CD4-positive, CD25-positive, alpha-beta regulatory T cell (primary cell): Measurements from ENCODE around the gene CLRN1. TPM values are rescaled to one million over a fixed set of nuclear protein-coding genes. Genes with fewer than 3 reads are reported as not detected.
"Not testable (repeated sequence)": the region's sequence is repeated elsewhere in the genome, so short reads cannot be mapped to it uniquely, and the experiment has no call there.

Experiments used
- ATAC-seq, 2 donors: fragments of 150-1000 bp; cut with Tn5 transposase; one replicate each; pipeline ENCODE4 v1.10.0; 2021; ENCODE audit warnings: low read depth in 2 of 2, moderate number of reproducible peaks in 2 of 2, moderate library complexity in 1 of 2
- DNase-seq, 3 donors: peaks; one replicate each; pipeline versions ENCODE4 v3.0.0 to v3.0.0-alpha.2; 2012 to 2022; ENCODE audit warnings: mixed read lengths in 1 of 3
- H3K27ac ChIP-seq: one replicate; pipeline ENCODE4 v1.7.0; 2013; ENCODE audit warnings: mild to moderate bottlenecking, low read length; ENCODE audit not compliant: insufficient read depth, poor library complexity, severe bottlenecking
- H3K27me3 ChIP-seq: one replicate; pipeline ENCODE4 v1.7.0; 2013; ENCODE audit warnings: low read length; ENCODE audit not compliant: control insufficient read depth, insufficient read depth
- H3K36me3 ChIP-seq: one replicate; pipeline ENCODE4 v1.7.0; 2013; ENCODE audit warnings: mild to moderate bottlenecking, low read length, moderate library complexity; ENCODE audit not compliant: control insufficient read depth, insufficient read depth
- H3K4me1 ChIP-seq: 2 replicates; pipeline ENCODE4 v1.7.0; 2013; ENCODE audit warnings: mild to moderate bottlenecking, low read length; ENCODE audit not compliant: insufficient read depth, control insufficient read depth, poor library complexity, severe bottlenecking
- H3K4me3 ChIP-seq: one replicate; pipeline ENCODE4 v1.7.0; 2013; ENCODE audit warnings: low read depth, mild to moderate bottlenecking, low read length, moderate library complexity
- H3K9me3 ChIP-seq, 2 experiments: 1 replicate in 1 of 2; 2 replicates in 1 of 2; pipeline ENCODE4 v1.7.0; 2013; ENCODE audit warnings: low read length in 2 of 2, mild to moderate bottlenecking in 1 of 2, moderate library complexity in 1 of 2; ENCODE audit not compliant: control insufficient read depth in 2 of 2
- H3K27ac Mint-ChIP-seq, 3 donors: one replicate each; pipeline ENCODE4 v1.8.0; 2020 to 2022; ENCODE audit warnings: mild to moderate bottlenecking in 3 of 3, mixed read lengths in 3 of 3, moderate library complexity in 2 of 3
- H3K27me3 Mint-ChIP-seq: one replicate; pipeline ENCODE4 v1.8.0; 2022; ENCODE audit warnings: mild to moderate bottlenecking, mixed read lengths
- H3K36me3 Mint-ChIP-seq: one replicate; pipeline ENCODE4 v1.8.0; 2020; ENCODE audit warnings: mixed read lengths
- H3K4me1 Mint-ChIP-seq, 4 donors: one replicate each; pipeline ENCODE4 v1.8.0; 2020 to 2022; ENCODE audit warnings: mixed read lengths in 4 of 4, mild to moderate bottlenecking in 1 of 4
- H3K4me3 Mint-ChIP-seq, 4 donors: one replicate each; pipeline ENCODE4 v1.8.0; 2020 to 2022; ENCODE audit warnings: mild to moderate bottlenecking in 4 of 4, mixed read lengths in 4 of 4, moderate library complexity in 3 of 4
- H3K9me3 Mint-ChIP-seq, 7 donors: one replicate each; pipeline ENCODE4 v1.8.0; 2020 to 2022; ENCODE audit warnings: mixed read lengths in 7 of 7, mild to moderate bottlenecking in 3 of 7, moderate library complexity in 2 of 7
- polyA plus RNA-seq, 4 donors: library from polyadenylated mRNA; unstranded; fragments of 300-500 nt; fragmentation: Illumina TruSeq; gene quantifications; one replicate each; pipeline ENCODE4 v1.2.3, GENCODE V29; 2021
- total RNA-seq: library from RNA; stranded (reverse); gene quantifications from one replicate; pipeline ENCODE4 v1.2.3, GENCODE V29; 2022

CLRN1 gene
- total and polyA plus RNA-seq, 5 donors from 2014 or later, result not detected

DNA sequence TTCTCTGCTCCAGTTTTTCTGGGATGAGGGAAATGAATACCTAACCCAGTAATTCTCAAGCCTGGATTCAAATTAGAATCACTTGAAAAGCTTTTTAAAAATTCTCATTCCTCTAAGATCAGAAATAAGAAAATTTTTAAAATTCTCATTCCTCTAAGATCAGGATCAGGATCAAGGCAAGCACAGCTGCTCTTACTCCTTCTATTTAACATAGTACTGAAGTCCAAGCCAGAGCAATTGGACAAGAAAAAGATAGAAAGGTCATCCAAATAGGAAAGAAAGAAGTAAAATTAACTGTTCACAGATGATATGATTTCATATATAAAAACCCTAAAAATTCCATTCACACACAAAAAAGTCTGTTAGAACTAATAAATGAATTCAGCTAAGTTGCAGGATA lies 24.2 kb upstream of the CLRN1 start:
- no peaks in the 10 kb centered on the region for H3K36me3 ChIP-seq
- no peak overlapping the region for H3K27ac ChIP-seq
- no peaks in the 10 kb centered on the region for H3K9me3 ChIP-seq
- H3K4me1 ChIP-seq, result no peaks in the 10 kb centered on the region
- DNase-seq, result no peak
- Mint-ChIP-seq H3K4me3 (no peak overlapping the region), H3K9me3 (peaks cover 0 to 3% (median 0%) of the 10 kb centered on the region in 7 donors), H3K4me1 (no peaks in the 10 kb centered on the region), H3K27me3 (peaks cover 17% of the 10 kb centered on the region), H3K36me3 (no peaks in the 10 kb centered on the region), H3K27ac (no peak overlapping the region)
- ATAC-seq, result no peak
- H3K27me3 ChIP-seq, result peaks cover 4% of the 10 kb centered on the region
- H3K4me3 ChIP-seq, result no peak overlapping the region

DNA sequence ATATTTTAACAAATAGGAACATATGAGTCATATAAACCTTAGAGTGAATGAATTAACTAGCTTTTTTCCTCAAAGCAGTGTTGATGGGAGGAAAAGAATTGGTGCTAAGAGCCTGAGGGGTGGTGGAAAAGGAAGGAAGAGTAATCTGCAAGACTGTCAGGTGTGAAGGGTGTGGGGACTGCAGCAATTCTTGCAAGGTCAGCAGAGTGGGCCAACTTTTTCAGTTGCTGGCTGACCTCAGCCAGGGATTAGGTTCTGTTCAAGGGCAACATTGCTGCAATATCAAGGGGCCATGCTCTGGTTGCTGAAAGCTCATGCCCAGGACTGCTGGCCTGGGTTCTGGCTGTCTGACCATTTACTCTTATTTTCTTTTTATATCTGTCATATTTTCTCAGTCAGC lies 23.0 kb upstream of the CLRN1 start:
- H3K27me3 ChIP-seq, result peaks cover 4% of the 10 kb centered on the region
- Mint-ChIP-seq H3K4me3 (no peak overlapping the region), H3K4me1 (no peaks in the 10 kb centered on the region), H3K9me3 (peaks cover 0 to 3% (median 0%) of the 10 kb centered on the region in 7 donors), H3K27ac (no peak overlapping the region), H3K27me3 (peaks cover 17% of the 10 kb centered on the region), H3K36me3 (no peaks in the 10 kb centered on the region)
- H3K4me3 ChIP-seq, result no peak overlapping the region
- H3K4me1 ChIP-seq, result no peaks in the 10 kb centered on the region
- no peaks in the 10 kb centered on the region for H3K36me3 ChIP-seq
- no peaks in the 10 kb centered on the region for H3K9me3 ChIP-seq
- ATAC-seq (no peak), DNase-seq (no peak)
- no peak overlapping the region for H3K27ac ChIP-seq

DNA sequence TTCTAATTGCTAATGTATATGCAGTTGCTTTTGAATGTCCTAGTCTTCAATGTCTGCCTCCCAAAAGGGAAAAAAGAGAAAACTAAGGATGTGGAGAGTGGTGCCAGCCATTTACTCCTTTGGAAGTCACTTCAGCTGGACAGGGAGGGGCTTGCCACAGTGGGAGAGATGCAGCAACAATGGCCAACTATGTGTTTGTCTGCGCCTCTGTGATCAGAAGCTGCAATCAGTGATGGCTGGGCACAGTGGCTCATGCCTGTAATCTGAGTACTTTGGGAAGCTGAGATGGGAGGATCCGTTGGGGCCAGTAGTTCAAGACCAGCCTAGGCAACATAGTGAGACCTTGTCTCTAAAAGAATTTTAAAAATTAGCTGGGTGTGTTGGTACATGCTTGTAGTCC lies 16.7 kb upstream of the CLRN1 start:
- H3K4me1 Mint-ChIP-seq, result no peaks in the 10 kb centered on the region
- Histone ChIP-seq H3K27ac (no peak overlapping the region), H3K9me3 (no peaks in the 10 kb centered on the region), H3K4me3 (no peak overlapping the region), H3K27me3 (peaks cover 4% of the 10 kb centered on the region), H3K36me3 (no peaks in the 10 kb centered on the region), H3K4me1 (no peaks in the 10 kb centered on the region)
- no peak overlapping the region for H3K27ac Mint-ChIP-seq
- peaks cover 23% of the 10 kb centered on the region for H3K27me3 Mint-ChIP-seq
- no peaks in the 10 kb centered on the region for H3K36me3 Mint-ChIP-seq
- DNase-seq, result no peak
- no peak overlapping the region for H3K4me3 Mint-ChIP-seq
- no peak for ATAC-seq
- H3K9me3 Mint-ChIP-seq, result peaks cover 0 to 12% (median 5%) of the 10 kb centered on the region in 7 donors

DNA sequence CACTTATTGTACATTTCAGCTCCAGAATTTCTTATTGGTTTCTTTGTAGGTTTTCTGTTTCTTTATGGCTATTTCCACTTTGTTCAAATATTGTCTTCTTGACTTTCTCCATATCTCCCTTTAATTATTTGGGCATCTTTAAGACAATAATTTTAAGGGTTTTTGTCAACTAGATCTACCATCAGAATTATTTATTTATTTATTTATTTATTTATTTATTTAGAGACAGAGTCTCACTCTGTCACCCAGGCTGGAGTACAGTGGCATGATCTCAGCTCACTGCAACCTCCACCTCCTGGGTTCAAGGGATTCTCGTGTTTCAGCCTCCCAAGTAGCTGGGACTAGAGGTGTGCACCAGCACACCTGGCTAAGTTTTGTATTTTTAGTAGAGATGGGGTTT lies 15.9 kb upstream of the CLRN1 start:
- Mint-ChIP-seq H3K27me3 (peaks cover 27% of the 10 kb centered on the region), H3K9me3 (peaks cover 0 to 12% (median 5%) of the 10 kb centered on the region in 7 donors)
- not testable (repeated sequence) for DNase-seq, H3K4me1 ChIP-seq, H3K27ac Mint-ChIP-seq, H3K9me3 ChIP-seq, H3K4me3 ChIP-seq, H3K36me3 ChIP-seq, H3K4me3 Mint-ChIP-seq, H3K36me3 Mint-ChIP-seq, ATAC-seq, H3K27me3 ChIP-seq, H3K27ac ChIP-seq, H3K4me1 Mint-ChIP-seq

DNA sequence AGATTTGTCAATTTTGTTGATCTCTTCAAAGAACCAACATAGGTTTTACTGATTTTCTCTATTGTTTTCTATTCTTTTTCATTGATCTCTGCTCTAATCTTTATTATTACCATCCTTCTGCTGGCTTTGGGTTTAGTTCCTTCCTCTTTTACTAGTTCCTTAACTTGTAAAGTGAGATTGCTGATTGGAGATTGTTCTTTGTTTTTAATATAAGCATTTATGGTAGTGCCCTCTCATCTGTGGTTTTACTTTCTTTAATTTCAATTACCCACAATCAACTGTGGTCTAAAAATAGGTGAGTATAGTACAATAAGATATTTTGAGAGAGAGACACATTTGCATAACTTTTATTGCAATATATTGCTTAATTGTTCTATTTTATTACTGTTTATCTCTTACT lies 13.2 kb upstream of the CLRN1 start:
- ATAC-seq (no peak), DNase-seq (no peak)
- H3K36me3 Mint-ChIP-seq, result no peaks in the 10 kb centered on the region
- H3K4me1 Mint-ChIP-seq, result no peaks in the 10 kb centered on the region
- H3K9me3 ChIP-seq, result no peaks in the 10 kb centered on the region
- H3K27me3 Mint-ChIP-seq, result peaks cover 22% of the 10 kb centered on the region
- no peaks in the 10 kb centered on the region for H3K36me3 ChIP-seq
- H3K4me3 Mint-ChIP-seq, result no peak overlapping the region
- H3K27me3 ChIP-seq, result peaks cover 6% of the 10 kb centered on the region
- no peaks in the 10 kb centered on the region for H3K4me1 ChIP-seq
- H3K27ac ChIP-seq, result no peak overlapping the region
- no peak overlapping the region for H3K4me3 ChIP-seq
- H3K27ac Mint-ChIP-seq, result no peak overlapping the region
- H3K9me3 Mint-ChIP-seq, result peaks cover 0 to 11% (median 5%) of the 10 kb centered on the region in 7 donors

DNA sequence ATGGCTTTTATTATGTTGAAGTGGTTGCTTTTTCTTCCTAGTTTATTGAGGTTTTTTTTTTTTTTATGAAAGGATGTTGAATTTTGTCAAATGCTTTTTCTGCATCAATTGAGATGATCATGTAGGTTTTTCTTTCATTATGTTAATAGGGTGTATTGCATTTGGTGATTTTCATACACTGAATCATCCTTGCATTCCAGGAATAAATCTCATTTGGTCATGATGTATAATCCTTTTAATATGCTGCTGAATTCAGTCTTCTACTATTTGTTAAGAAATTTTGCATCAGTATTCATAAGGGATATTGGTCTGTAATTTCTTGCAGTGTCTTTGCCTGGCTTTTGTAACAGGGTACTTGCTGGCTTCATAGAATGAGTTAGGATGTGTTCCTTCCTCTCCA lies 11.5 kb upstream of the CLRN1 start:
- Histone ChIP-seq H3K4me1 (no peaks in the 10 kb centered on the region), H3K36me3 (no peaks in the 10 kb centered on the region)

DNA sequence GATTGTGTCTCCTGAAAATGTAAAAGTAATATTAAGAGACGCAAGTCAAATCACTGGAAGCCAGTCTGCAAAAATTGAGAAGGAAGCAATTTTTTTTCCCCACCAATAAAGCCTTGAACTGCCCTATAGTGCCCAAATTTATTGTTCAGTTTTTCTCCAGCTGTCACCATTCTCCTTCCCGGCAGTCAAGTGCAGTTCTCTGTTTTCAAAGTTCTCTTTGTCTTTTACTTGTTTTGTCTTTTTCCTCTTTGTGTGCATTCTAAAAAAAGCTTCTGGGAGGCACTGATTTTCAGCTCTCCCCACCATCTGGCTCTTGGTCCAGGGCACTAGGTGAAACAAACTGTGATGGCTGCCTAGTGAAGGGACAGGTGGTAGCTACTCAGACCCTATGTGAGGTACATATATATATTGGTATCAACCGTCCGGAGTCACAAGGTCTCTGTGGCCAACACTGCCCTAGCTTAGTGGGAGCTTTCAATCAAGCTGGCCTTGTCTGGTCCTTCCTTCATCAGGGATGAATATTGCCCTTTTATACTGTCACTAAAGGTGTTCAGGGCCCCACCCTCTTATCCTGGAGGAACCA lies 6.1 kb upstream of the CLRN1 start:
- no peak overlapping the region for H3K4me3 ChIP-seq
- Mint-ChIP-seq H3K9me3 (no peaks in the 10 kb centered on the region), H3K27ac (no peak overlapping the region)

More for the DNA sequence above, 11.5 kb upstream of the CLRN1 start:
- Mint-ChIP-seq H3K27me3 (peaks cover 18% of the 10 kb centered on the region), H3K9me3 (peaks cover 0 to 8% (median 5%) of the 10 kb centered on the region in 7 donors), H3K4me1 (no peaks in the 10 kb centered on the region), H3K36me3 (no peaks in the 10 kb centered on the region), H3K27ac (no peak overlapping the region), H3K4me3 (no peak overlapping the region)
- Histone ChIP-seq H3K27ac (no peak overlapping the region), H3K4me3 (no peak overlapping the region), H3K27me3 (peaks cover 6% of the 10 kb centered on the region), H3K9me3 (no peaks in the 10 kb centered on the region)
- DNase-seq (no peak), ATAC-seq (no peak)

DNA sequence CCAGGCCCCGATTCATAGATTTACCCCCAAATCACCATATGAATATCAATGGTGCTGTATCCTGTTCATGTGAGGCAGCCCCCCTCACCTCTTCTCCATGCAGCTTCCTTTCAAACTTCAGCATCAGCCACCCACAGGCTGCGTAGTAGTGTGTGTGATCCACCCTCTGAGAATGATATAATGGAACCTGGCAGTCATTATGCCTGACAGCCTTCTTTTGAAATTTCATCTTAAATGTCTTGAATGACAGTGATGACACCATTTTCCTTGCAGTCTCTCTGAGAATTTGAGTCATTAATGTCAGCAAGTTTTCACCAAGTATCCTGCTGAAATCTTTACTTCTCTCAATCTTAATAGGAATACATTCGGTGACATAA lies 3.5 kb upstream of the CLRN1 start:
- no peak for DNase-seq
- ATAC-seq, result no peak
- peaks cover 7% of the 10 kb centered on the region for H3K27me3 Mint-ChIP-seq

More for the DNA sequence above, 6.1 kb upstream of the CLRN1 start:
- H3K27me3 Mint-ChIP-seq, result peaks cover 4% of the 10 kb centered on the region
- H3K4me1 Mint-ChIP-seq, result peaks cover 0 to 3% (median 0%) of the 10 kb centered on the region in 4 donors
- no peak for DNase-seq
- Histone ChIP-seq H3K9me3 (no peaks in the 10 kb centered on the region), H3K4me1 (no peaks in the 10 kb centered on the region), H3K27ac (no peak overlapping the region), H3K36me3 (no peaks in the 10 kb centered on the region), H3K27me3 (peaks cover 5% of the 10 kb centered on the region)
- no peaks in the 10 kb centered on the region for H3K36me3 Mint-ChIP-seq
- H3K4me3 Mint-ChIP-seq, result no peak overlapping the region
- ATAC-seq, result no peak

More for the DNA sequence above, 3.5 kb upstream of the CLRN1 start:
- no peaks in the 10 kb centered on the region for H3K36me3 ChIP-seq
- Mint-ChIP-seq H3K27ac (no peak overlapping the region), H3K4me1 (peaks cover 0 to 3% (median 0%) of the 10 kb centered on the region in 4 donors), H3K36me3 (no peaks in the 10 kb centered on the region), H3K4me3 (no peak overlapping the region), H3K9me3 (no peaks in the 10 kb centered on the region)
- H3K4me1 ChIP-seq, result no peaks in the 10 kb centered on the region
- H3K4me3 ChIP-seq, result no peak overlapping the region
- H3K27me3 ChIP-seq, result peaks cover 3% of the 10 kb centered on the region
- H3K27ac ChIP-seq, result no peak overlapping the region
- H3K9me3 ChIP-seq, result no peaks in the 10 kb centered on the region
